Measurements from ENCODE around the gene C14orf93. TPM values are rescaled to one million over a fixed set of nuclear protein-coding genes. Genes with fewer than 3 reads are reported as not detected.

C14orf93 gene
- total RNA-seq, 2 donors from 2014 or later = 9.0 to 9.1 TPM

- ATAC-seq = no peak
- DNase-seq = no peak
- H3K9me3 ChIP-seq (ENCODE audit: control insufficient read depth, low read length, poor library complexity, severe bottlenecking) = no peaks in the 10 kb centered on the region
- Mint-ChIP-seq H3K36me3 (ENCODE audit: low read depth) (peaks cover 6% of the 10 kb centered on the region), H3K4me1 (peaks cover 2% of the 10 kb centered on the region), H3K27ac (no peak overlapping the region), H3K4me3 (no peak overlapping the region), H3K27me3 (no peaks in the 10 kb centered on the region)
Measured at GRCh38 chr14:22945642-22946041, 64.3 kb downstream of the C14orf93 start.

GRCh38 chr14:22939684-22940083 is 70.3 kb downstream of the C14orf93 start:
- ATAC-seq (no peak), DNase-seq (no peak)
- Mint-ChIP-seq H3K27me3 (no peaks in the 10 kb centered on the region), H3K36me3 (ENCODE audit: low read depth) (peaks cover 6% of the 10 kb centered on the region), H3K4me3 (no peak overlapping the region), H3K4me1 (peaks cover 2% of the 10 kb centered on the region), H3K27ac (no peak overlapping the region)
- H3K9me3 ChIP-seq (ENCODE audit: control insufficient read depth, low read length, poor library complexity, severe bottlenecking) = no peaks in the 10 kb centered on the region

Other genes starting within 250 kb of the C14orf93 start
- 100 to 1,000 TPM; 150 to 171 TPM for gene OXA1L, start 243.5 kb downstream of the C14orf93 start, total RNA-seq
- gene SLC7A7, start 194.7 kb downstream of the C14orf93 start, total RNA-seq = 1 to 10 TPM in 1 of 2 donors, under 1 TPM in 1; 0.55 to 3.1 TPM
- 10 to 100 TPM; 36.2 to 44.6 TPM for gene MRPL52, start 180.3 kb downstream of the C14orf93 start, total RNA-seq
- gene MMP14, start 173.6 kb downstream of the C14orf93 start, total RNA-seq = 1 to 10 TPM in 1 of 2 donors, under 1 TPM in 1; 0.85 to 1.0 TPM
- 10 to 100 TPM; 76.9 to 84.5 TPM for gene LRP10, start 138.4 kb downstream of the C14orf93 start, total RNA-seq
- 1 to 10 TPM; 7.2 to 8.7 TPM for gene REM2, start 126.9 kb downstream of the C14orf93 start, total RNA-seq
- gene RBM23, start 91.0 kb downstream of the C14orf93 start, total RNA-seq = 10 to 100 TPM; 77.3 to 88.9 TPM
- gene PRMT5, start 80.8 kb downstream of the C14orf93 start, total RNA-seq = 10 to 100 TPM; 22.8 to 33.9 TPM
- gene HAUS4, start 53.1 kb downstream of the C14orf93 start, total RNA-seq = 10 to 100 TPM; 19.5 to 25.9 TPM
- 1 to 10 TPM; 1.3 to 1.5 TPM for gene AJUBA, start 27.6 kb downstream of the C14orf93 start, total RNA-seq
- gene PSMB5, start 24.8 kb upstream of the C14orf93 start, total RNA-seq = 10 to 100 TPM; 17.6 to 19.9 TPM
- not detected for gene PSMB11, start 32.1 kb upstream of the C14orf93 start, total RNA-seq
- 1 to 10 TPM; 1.6 to 1.8 TPM for gene CDH24, start 47.4 kb upstream of the C14orf93 start, total RNA-seq
- gene ACIN1, start 85.0 kb upstream of the C14orf93 start, total RNA-seq = 100 to 1,000 TPM; 264 to 298 TPM
- 10 to 100 TPM; 10.5 to 11.6 TPM for gene C14orf119, start 85.4 kb upstream of the C14orf93 start, total RNA-seq
- not detected for gene CIROP, start 94.8 kb upstream of the C14orf93 start, total RNA-seq
- gene CEBPE, start 109.1 kb upstream of the C14orf93 start, total RNA-seq = under 1 TPM in 1 of 2 donors, not detected in 1; 0.25 TPM
- 1 to 10 TPM; 2.0 to 2.5 TPM for gene SLC7A8, start 173.5 kb upstream of the C14orf93 start, total RNA-seq
- under 1 TPM in 1 of 2 donors, not detected in 1; 0.89 TPM for gene RNF212B, start 227.8 kb upstream of the C14orf93 start, total RNA-seq

Measured in T-helper 17 cell (primary cell).